HG03432 (cell line): ENCODE data around the gene FREM2.
A peak's percentile ranks its signal among the peaks of the same experiment; 100 is the strongest.

Experiments used
- ATAC-seq: cut with Tn5 transposase; IDR thresholded peaks from one replicate; pipeline ENCODE4 v1.9.1; 2021; ENCODE audit warnings: mild to moderate bottlenecking, moderate library complexity; ENCODE audit not compliant: unreplicated experiment

FREM2 gene

GRCh38 chr13:38883783-38884182 is 196.9 kb downstream of the FREM2 start:
- ATAC-seq, result no peak

GRCh38 chr13:38888309-38888708 is 201.4 kb downstream of the FREM2 start:
- peak; percentile 77 for ATAC-seq

- no peak for ATAC-seq
Observed at GRCh38 chr13:38895075-38895474, 208.2 kb downstream of the FREM2 start.

GRCh38 chr13:38897521-38897920 is 210.6 kb downstream of the FREM2 start:
- ATAC-seq, result peak; percentile 32

DNA sequence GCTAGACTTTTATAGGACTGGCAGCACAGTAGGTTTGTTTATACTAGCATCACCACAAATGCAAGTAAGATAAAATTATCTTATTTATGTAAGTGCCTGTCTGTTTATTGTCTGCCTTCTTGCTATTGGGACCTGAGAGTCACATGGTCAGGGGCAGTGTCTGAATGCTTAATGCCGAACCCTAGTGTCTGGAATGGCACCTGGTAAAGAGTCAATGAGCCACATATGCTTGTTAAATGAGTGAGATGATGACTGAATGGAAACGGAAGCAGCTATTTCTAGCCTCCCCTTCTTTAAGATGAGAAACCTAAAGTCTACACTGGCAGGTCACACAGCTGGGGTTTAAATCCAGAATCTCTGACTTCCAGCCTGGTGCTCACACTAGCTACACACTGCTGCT is 211.6 kb downstream of the FREM2 start:
- ATAC-seq, result peak; percentile 55

DNA sequence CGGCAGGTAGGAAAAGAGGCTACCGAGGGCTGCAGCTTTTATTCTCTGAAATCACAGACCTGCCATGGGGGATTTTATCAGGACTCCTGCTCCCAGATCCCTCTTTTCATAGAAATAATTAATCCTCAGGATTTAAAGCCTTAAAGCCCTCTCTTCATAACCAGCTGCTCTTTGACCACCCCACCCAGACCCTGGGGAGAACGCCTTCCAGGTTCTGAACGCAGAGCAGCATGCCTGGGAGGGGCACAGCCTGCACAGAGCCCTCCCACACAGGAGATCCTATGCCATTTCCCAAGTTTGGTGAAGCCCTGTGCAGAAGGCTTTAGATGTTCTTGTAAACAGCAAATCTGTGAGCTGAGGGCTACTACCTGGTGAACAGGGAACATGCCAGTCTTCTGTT is 212.7 kb downstream of the FREM2 start:
- ATAC-seq, result no peak

DNA sequence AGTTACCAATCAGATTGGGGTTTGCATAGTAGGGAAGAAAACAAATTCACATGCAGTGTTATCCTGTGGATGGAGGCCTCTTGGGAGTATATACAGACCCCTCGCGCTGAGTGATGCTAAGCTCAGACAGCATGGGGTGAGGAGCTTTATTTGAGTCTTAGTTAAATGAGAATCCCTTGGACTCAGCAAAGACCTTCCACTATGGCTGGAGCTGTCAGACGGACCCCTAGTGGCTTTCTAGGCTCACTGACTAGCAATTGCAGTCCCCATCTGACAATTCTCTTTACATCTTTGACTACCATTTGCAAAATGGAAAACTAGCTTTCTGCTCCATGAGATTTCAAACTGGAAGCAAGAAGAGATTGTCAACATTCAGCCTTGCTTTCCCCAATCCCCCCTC is 213.3 kb downstream of the FREM2 start:
- ATAC-seq, result no peak

- no peak for ATAC-seq
Observed at GRCh38 chr13:38902551-38902950, 215.7 kb downstream of the FREM2 start.

DNA sequence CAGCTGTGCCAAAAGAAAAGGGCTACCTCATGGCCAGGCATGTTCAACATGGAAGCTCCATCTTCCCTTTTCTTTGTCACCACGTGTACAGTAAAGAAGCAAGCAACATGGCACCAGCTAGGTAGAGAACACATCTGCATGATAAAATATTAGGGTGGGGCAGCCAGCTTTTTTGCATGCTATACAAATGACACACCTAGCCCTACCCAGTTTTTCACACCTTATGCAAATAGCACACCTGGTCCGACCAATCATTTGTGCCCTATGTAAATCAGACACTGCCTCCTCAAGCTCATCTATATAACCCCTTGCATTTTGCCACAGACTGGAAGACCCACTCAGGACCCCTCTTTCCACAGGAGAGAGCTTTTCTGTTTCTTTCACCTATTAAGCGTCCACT is 218.2 kb downstream of the FREM2 start:
- ATAC-seq, result no peak

DNA sequence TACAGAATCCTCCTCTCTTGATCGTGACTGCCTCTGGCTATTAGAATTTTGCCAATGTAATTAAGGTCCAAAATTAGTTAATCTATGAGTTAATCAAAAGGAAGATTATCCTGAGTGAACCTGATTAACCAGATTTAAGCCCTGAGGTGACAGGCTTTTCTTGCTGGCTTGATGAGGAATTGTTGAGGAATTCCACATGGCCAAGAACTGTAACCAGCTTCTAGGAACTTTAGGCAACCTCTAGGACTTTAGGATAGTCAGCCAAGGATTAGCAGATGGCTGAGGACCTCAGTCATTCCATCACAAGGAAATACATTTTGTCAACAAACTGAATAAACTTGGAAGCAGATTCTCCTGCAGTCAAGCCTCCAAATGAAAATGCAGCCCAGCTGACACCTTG is 219.0 kb downstream of the FREM2 start:
- ATAC-seq, result no peak

- ATAC-seq, result no peak
Observed at GRCh38 chr13:38908574-38908973, 221.7 kb downstream of the FREM2 start.

DNA sequence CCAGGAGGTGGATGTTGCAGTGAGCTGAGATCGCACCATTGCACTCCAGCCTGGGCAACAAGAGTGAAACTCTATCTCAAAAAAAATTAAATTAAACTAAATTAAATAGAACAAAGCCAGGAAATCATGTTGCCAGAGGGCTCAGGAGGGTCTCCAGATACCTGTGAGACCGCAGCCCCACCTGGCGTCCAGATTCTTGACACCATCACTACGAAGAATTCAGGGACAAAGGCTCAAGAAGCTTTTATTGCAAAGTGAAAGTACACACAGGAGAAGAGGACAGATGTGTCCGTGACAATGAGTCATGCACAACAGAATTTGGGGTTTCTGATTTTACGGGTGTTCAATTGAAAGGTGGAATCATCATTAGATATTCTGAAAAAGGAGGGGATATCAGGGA is 227.2 kb downstream of the FREM2 start:
- ATAC-seq, result no peak

- ATAC-seq, result no peak
Observed at GRCh38 chr13:38921081-38921480, 234.2 kb downstream of the FREM2 start.

- no peak for ATAC-seq
Observed at GRCh38 chr13:38922170-38922569, 235.3 kb downstream of the FREM2 start.

- ATAC-seq, result no peak
Observed at GRCh38 chr13:38933786-38934185, 246.9 kb downstream of the FREM2 start.
